CD4-positive, alpha-beta T cell (primary cell): ENCODE data around the gene PTPRZ1. TPM values are rescaled to one million over a fixed set of nuclear protein-coding genes. Genes with fewer than 3 reads are reported as not detected.

Experiments used
- ATAC-seq: fragments of 200-7000 bp; cut with Tn5 transposase; one replicate; pipeline ENCODE4 v1.10.0; 2022; ENCODE audit warnings: mild to moderate bottlenecking; ENCODE audit not compliant: poor library complexity
- CTCF ChIA-PET: fragments of 350-600 bp; sonication (Branson Sonifier 250); formaldehyde crosslinking; loops from one replicate; lab custom pipeline; 2021; ENCODE audit warnings: antibody characterized with exemption, inconsistent platforms; lab: Charles Lee
- POLR2A ChIA-PET: fragments of 350-600 bp; sonication (Branson Sonifier 250); formaldehyde crosslinking; loops from one replicate; lab custom pipeline; 2021; ENCODE audit warnings: antibody characterized with exemption, inconsistent platforms; lab: Charles Lee
- DNase-seq, 14 experiments: peaks; one replicate each; pipeline ENCODE4 v3.0.0-alpha.2; 2013 to 2020; ENCODE audit warnings: mixed read lengths in 2 of 14
- H3K27ac ChIP-seq, 2 donors: one replicate each; pipeline versions ENCODE4 v1.5.1 to v1.7.0; 2013; ENCODE audit warnings: low read length in 2 of 2, low read depth in 1 of 2, mild to moderate bottlenecking in 1 of 2
- H3K27me3 ChIP-seq, 2 experiments: 1 replicate in 1 of 2; 2 replicates in 1 of 2; pipeline versions ENCODE4 v1.6.1 to v1.7.0; 2013; ENCODE audit warnings: low read length in 2 of 2, control low read depth in 1 of 2, mild to moderate bottlenecking in 1 of 2, moderate library complexity in 1 of 2; ENCODE audit not compliant: insufficient read depth in 2 of 2, control insufficient read depth in 1 of 2
- H3K36me3 ChIP-seq: one replicate; pipeline ENCODE4 v1.6.1; 2013; ENCODE audit warnings: low read length, control low read depth; ENCODE audit not compliant: insufficient read depth
- H3K4me1 ChIP-seq: one replicate; pipeline ENCODE4 v1.6.1; 2013; ENCODE audit warnings: low read length, control low read depth; ENCODE audit not compliant: insufficient read depth
- H3K4me3 ChIP-seq: one replicate; pipeline ENCODE4 v1.5.1; 2013; ENCODE audit warnings: mild to moderate bottlenecking, low read length, moderate library complexity
- H3K9me3 ChIP-seq, 2 experiments: 1 replicate in 1 of 2; 2 replicates in 1 of 2; pipeline versions ENCODE4 v1.6.1 to v1.7.0; 2013; ENCODE audit warnings: low read length in 2 of 2, mild to moderate bottlenecking in 2 of 2, control low read depth in 1 of 2, moderate library complexity in 1 of 2; ENCODE audit not compliant: control insufficient read depth in 1 of 2, insufficient read depth in 1 of 2
- H3K27ac Mint-ChIP-seq: one replicate; pipeline ENCODE4 v1.8.0; 2020; ENCODE audit warnings: mixed read lengths
- H3K27me3 Mint-ChIP-seq: one replicate; pipeline ENCODE4 v1.8.0; 2021; ENCODE audit warnings: mixed read lengths
- H3K36me3 Mint-ChIP-seq: one replicate; pipeline ENCODE4 v1.8.0; 2021; ENCODE audit warnings: low read depth, mixed read lengths
- H3K4me1 Mint-ChIP-seq: one replicate; pipeline ENCODE4 v1.8.0; 2021; ENCODE audit warnings: low read depth, mixed read lengths
- H3K4me3 Mint-ChIP-seq: one replicate; pipeline ENCODE4 v1.8.0; 2020; ENCODE audit warnings: mild to moderate bottlenecking, mixed read lengths
- H3K9me3 Mint-ChIP-seq: one replicate; pipeline ENCODE4 v1.8.0; 2020; ENCODE audit warnings: mixed read lengths
- CTCF ChIP-seq: fragments of 200-600 bp; IDR thresholded peaks from one replicate; pipeline ENCODE4 v1.8.0; 2022; ENCODE audit warnings: antibody characterized with exemption, mild to moderate bottlenecking
- intact Hi-C, 2 experiments: fragments of 100-400 bp; cut with DNase I in 1 of 2; cut with micrococcal nuclease in 1 of 2; formaldehyde crosslinking; loops; one replicate each; pipeline versions ENCODE4 v1.15.1 to v1.9.0; 2023 to 2025; cut with DNase I, micrococcal nuclease
- total RNA-seq, 174 experiments: library from RNA in 2 of 174; stranded (reverse) in 2 of 174; gene quantifications; one replicate each; pipeline ENCODE4 v1.2.3 and lab custom pipeline; 2021 to 2026

The PTPRZ1 gene
- total RNA-seq, 2 experiments from 2014 or later = not detected

GRCh38 chr7:122006687-122007086, 133.7 kb downstream of the PTPRZ1 start:
- no peak overlapping the region for H3K27ac Mint-ChIP-seq
- Histone ChIP-seq H3K27ac (no peak overlapping the region), H3K4me3 (no peak overlapping the region), H3K4me1 (no peaks in the 10 kb centered on the region), H3K9me3 (no peaks in the 10 kb centered on the region), H3K27me3 (no peaks in the 10 kb centered on the region), H3K36me3 (no peaks in the 10 kb centered on the region)
- no peak for TF ChIP-seq CTCF
- POLR2A ChIA-PET = no interaction called here
- ATAC-seq = no peak
- H3K9me3 Mint-ChIP-seq = no peaks in the 10 kb centered on the region
- no peak for DNase-seq
- no peaks in the 10 kb centered on the region for H3K4me1 Mint-ChIP-seq
- CTCF ChIA-PET = no interaction called here
- intact Hi-C loops = no loop called here
- H3K27me3 Mint-ChIP-seq = no peaks in the 10 kb centered on the region
- H3K36me3 Mint-ChIP-seq = no peaks in the 10 kb centered on the region
- no peak overlapping the region for H3K4me3 Mint-ChIP-seq

- Mint-ChIP-seq H3K27me3 (no peaks in the 10 kb centered on the region), H3K4me3 (no peak overlapping the region), H3K4me1 (no peaks in the 10 kb centered on the region), H3K27ac (no peak overlapping the region), H3K9me3 (no peaks in the 10 kb centered on the region), H3K36me3 (no peaks in the 10 kb centered on the region)
- ChIA-PET CTCF (no interaction called here), POLR2A (no interaction called here)
- ATAC-seq (no peak), DNase-seq (no peak)
- no peak overlapping the region for H3K4me3 ChIP-seq
- no peaks in the 10 kb centered on the region for H3K27me3 ChIP-seq
- TF ChIP-seq CTCF = no peak
- H3K36me3 ChIP-seq = no peaks in the 10 kb centered on the region
- H3K4me1 ChIP-seq = no peaks in the 10 kb centered on the region
- no peaks in the 10 kb centered on the region for H3K9me3 ChIP-seq
- intact Hi-C loops = no loop called here
- H3K27ac ChIP-seq = no peak overlapping the region
Observed at GRCh38 chr7:122010116-122010515, 137.2 kb downstream of the PTPRZ1 start.

- no peak for ATAC-seq
- TF ChIP-seq CTCF = no peak
Observed at GRCh38 chr7:122013065-122013464, 140.1 kb downstream of the PTPRZ1 start.

More at GRCh38 chr7:122013065-122013464, 140.1 kb downstream of the PTPRZ1 start:
- no peaks in the 10 kb centered on the region for H3K9me3 Mint-ChIP-seq
- H3K27ac ChIP-seq = no peak overlapping the region
- H3K27me3 Mint-ChIP-seq = no peaks in the 10 kb centered on the region
- intact Hi-C loops = no loop called here
- H3K4me3 ChIP-seq = no peak overlapping the region
- ChIA-PET POLR2A (no interaction called here), CTCF (no interaction called here)
- DNase-seq = no peak
- H3K4me1 Mint-ChIP-seq = no peaks in the 10 kb centered on the region
- no peaks in the 10 kb centered on the region for H3K9me3 ChIP-seq
- no peak overlapping the region for H3K27ac Mint-ChIP-seq
- no peaks in the 10 kb centered on the region for H3K4me1 ChIP-seq
- no peaks in the 10 kb centered on the region for H3K36me3 ChIP-seq
- H3K36me3 Mint-ChIP-seq = no peaks in the 10 kb centered on the region
- no peaks in the 10 kb centered on the region for H3K27me3 ChIP-seq
- no peak overlapping the region for H3K4me3 Mint-ChIP-seq
